Right hindlimb (tissue), 1 donor: ENCODE data around the gene ASB9.
"Not testable (repeated sequence)": the region's sequence is repeated elsewhere in the genome, so short reads cannot be mapped to it uniquely, and the experiment has no call there.

ENCODE experiments used
- DNase-seq: peaks from one replicate; pipeline ENCODE4 v3.0.0-alpha.2; 2018

ASB9 gene

GRCh38 chrX:15241301-15241700 lies 28.6 kb downstream of the ASB9 start:
- DNase-seq: no peak

GRCh38 chrX:15240414-15240813 lies 29.5 kb downstream of the ASB9 start:
- no peak for DNase-seq

- DNase-seq: no peak
These were observed 33.7 kb downstream of the ASB9 start for GRCh38 chrX:15236146-15236545.

- no peak for DNase-seq
These were observed 34.9 kb downstream of the ASB9 start for GRCh38 chrX:15235001-15235400.

GRCh38 chrX:15233416-15234015 lies 36.4 kb downstream of the ASB9 start:
- no peak for DNase-seq

- no peak for DNase-seq
These were observed 45.1 kb downstream of the ASB9 start for GRCh38 chrX:15224747-15225146.

GRCh38 chrX:15221321-15221720 lies 48.6 kb downstream of the ASB9 start:
- no peak for DNase-seq

- DNase-seq: peak; percentile 35
These were observed 52.7 kb downstream of the ASB9 start for GRCh38 chrX:15217161-15217560.

GRCh38 chrX:15216280-15216679 lies 53.6 kb downstream of the ASB9 start:
- no peak for DNase-seq

GRCh38 chrX:15215366-15215765 lies 54.5 kb downstream of the ASB9 start:
- DNase-seq: no peak

GRCh38 chrX:15214588-15214987 lies 55.3 kb downstream of the ASB9 start:
- DNase-seq: no peak

- DNase-seq: no peak
These were observed 60.8 kb downstream of the ASB9 start for GRCh38 chrX:15209096-15209495.

- no peak for DNase-seq
These were observed 61.9 kb downstream of the ASB9 start for GRCh38 chrX:15207994-15208393.

- DNase-seq: no peak
These were observed 62.5 kb downstream of the ASB9 start for GRCh38 chrX:15207384-15207783.

- no peak for DNase-seq
These were observed 63.6 kb downstream of the ASB9 start for GRCh38 chrX:15206306-15206705.

GRCh38 chrX:15204130-15204751 lies 65.6 kb downstream of the ASB9 start:
- no peak for DNase-seq

GRCh38 chrX:15203694-15204093 lies 66.2 kb downstream of the ASB9 start:
- no peak for DNase-seq

GRCh38 chrX:15202454-15203177 lies 67.3 kb downstream of the ASB9 start:
- DNase-seq: no peak

GRCh38 chrX:15200871-15201270 lies 69.0 kb downstream of the ASB9 start:
- DNase-seq: peak; percentile 20

GRCh38 chrX:15198608-15199202 lies 71.2 kb downstream of the ASB9 start:
- DNase-seq: not testable (repeated sequence)

- no peak for DNase-seq
These were observed 75.7 kb downstream of the ASB9 start for GRCh38 chrX:15194146-15194545.
